Activated CD4-positive, alpha-beta memory T cell treated with anti-CD3 and anti-CD28 coated beads, Interleukin-2, amount 10 ng/mL, durations not matched to agents 7 days and 5 days (primary cell): ENCODE results near the gene CDCP1. TPM values are rescaled to one million over a fixed set of nuclear protein-coding genes. Genes with fewer than 3 reads are reported as not detected.
"Not testable (repeated sequence)": the region's sequence is repeated elsewhere in the genome, so short reads cannot be mapped to it uniquely, and the experiment has no call there.

ENCODE experiments used
- CTCF ChIA-PET: fragments of 350-600 bp; sonication (Branson Sonifier 250); formaldehyde crosslinking; loops from one replicate; lab custom pipeline; 2021; ENCODE audit warnings: antibody characterized with exemption, inconsistent platforms; lab: Charles Lee
- POLR2A ChIA-PET: fragments of 350-600 bp; sonication (Branson Sonifier 250); formaldehyde crosslinking; loops from one replicate; lab custom pipeline; 2021; ENCODE audit warnings: antibody characterized with exemption; lab: Charles Lee
- DNase-seq: peaks from one replicate; pipeline ENCODE4 v3.0.0-alpha.2; 2020
- H3K27ac Mint-ChIP-seq: one replicate; pipeline ENCODE4 v1.8.0; 2021; ENCODE audit warnings: mild to moderate bottlenecking, mixed read lengths
- H3K27me3 Mint-ChIP-seq: one replicate; pipeline ENCODE4 v1.8.0; 2021; ENCODE audit warnings: mixed read lengths
- H3K36me3 Mint-ChIP-seq: one replicate; pipeline ENCODE4 v1.8.0; 2021; ENCODE audit warnings: low read depth, mixed read lengths
- H3K4me1 Mint-ChIP-seq: one replicate; pipeline ENCODE4 v1.8.0; 2021; ENCODE audit warnings: mixed read lengths
- H3K4me3 Mint-ChIP-seq: one replicate; pipeline ENCODE4 v1.8.0; 2021; ENCODE audit warnings: mild to moderate bottlenecking, mixed read lengths
- H3K9me3 Mint-ChIP-seq: one replicate; pipeline ENCODE4 v1.8.0; 2021; ENCODE audit warnings: mixed read lengths
- total RNA-seq, 2 experiments: library from RNA; stranded (reverse); gene quantifications; one replicate each; pipeline ENCODE4 v1.2.3, GENCODE V29; 2021

CDCP1 gene
- total RNA-seq, 2 experiments from 2014 or later: 1.9 to 2.2 TPM

DNA sequence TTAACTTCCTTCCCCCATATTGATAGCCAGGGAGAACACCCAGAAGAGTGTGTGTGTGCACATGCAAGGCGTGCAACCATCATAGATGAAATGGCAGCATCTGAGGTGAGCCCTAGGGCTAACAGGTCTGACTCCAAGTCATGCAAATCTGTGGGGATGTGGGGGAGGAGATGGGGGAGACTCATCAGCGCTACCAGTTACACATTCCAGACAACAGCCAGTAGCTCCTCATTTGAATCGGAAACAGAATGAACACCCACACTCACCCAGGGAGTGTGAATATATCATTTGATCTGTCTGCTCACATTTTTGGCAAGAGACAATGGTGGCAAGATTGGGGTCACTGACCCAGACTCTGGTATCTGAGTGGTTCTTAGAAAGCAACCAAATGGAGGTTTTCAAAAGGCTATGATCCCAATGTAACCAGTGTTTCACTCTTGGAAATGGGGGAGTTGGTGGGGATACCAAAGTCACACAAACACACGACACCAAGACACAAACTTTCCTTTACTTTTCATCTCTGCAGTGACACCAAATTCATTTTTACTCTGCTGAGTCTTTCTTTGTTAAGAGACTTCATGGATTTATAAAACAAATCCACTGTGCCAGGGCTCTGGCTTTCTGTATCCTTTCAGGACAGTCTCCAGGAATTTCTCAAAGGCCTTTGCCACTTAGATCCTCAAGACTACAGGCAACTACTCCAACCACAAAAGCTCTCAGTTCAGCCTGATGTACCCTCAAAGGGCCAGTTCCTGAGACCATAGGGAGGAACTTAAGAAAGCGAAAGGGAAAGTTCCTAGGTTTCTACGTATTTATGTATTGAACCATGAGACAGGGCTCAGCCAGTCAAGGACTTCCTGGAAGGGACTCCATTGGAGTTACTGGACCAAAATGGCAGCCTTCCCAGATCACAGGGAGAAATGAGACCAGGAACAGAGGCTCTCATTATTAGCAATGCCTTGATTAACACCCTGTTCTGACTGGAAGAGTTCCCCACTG is 2.2 kb downstream of the CDCP1 start:
- ChIA-PET CTCF (interaction anchor here (0.6 kb wide), 1 partner anchor 103 kb away, joined by 3 read pairs; no protein-coding TSS in a partner anchor), POLR2A (no interaction called here)
- Mint-ChIP-seq H3K36me3 (peaks cover 7% of the 10 kb centered on the region), H3K4me1 (peaks cover 16% of the 10 kb centered on the region), H3K27ac (no peak overlapping the region), H3K27me3 (peaks cover 67% of the 10 kb centered on the region), H3K4me3 (no peak overlapping the region), H3K9me3 (no peaks in the 10 kb centered on the region)
- DNase-seq: no peak

DNA sequence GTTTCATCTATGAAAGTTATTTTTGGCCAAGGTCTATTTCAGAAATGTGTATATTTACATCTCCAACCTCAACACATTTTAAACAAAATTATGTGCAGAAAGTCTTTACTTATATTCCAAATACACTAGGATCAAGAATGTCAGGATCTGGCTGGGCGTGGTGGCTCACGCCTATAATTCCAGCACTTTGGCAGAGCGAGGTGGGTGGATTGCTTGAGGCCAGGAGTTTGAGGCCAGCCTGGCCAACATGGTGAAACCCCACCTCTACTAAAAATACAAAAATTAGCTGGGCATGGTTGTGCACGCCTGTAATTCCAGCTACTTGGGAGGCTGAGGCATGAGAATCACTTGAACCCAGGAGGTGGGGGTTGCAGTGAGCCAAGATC is 5.4 kb downstream of the CDCP1 start:
- H3K9me3 Mint-ChIP-seq, DNase-seq, H3K36me3 Mint-ChIP-seq, H3K4me3 Mint-ChIP-seq, POLR2A ChIA-PET, CTCF ChIA-PET, H3K27ac Mint-ChIP-seq: not testable (repeated sequence)
- Mint-ChIP-seq H3K27me3 (peaks cover 50% of the 10 kb centered on the region), H3K4me1 (peaks cover 13% of the 10 kb centered on the region)

DNA sequence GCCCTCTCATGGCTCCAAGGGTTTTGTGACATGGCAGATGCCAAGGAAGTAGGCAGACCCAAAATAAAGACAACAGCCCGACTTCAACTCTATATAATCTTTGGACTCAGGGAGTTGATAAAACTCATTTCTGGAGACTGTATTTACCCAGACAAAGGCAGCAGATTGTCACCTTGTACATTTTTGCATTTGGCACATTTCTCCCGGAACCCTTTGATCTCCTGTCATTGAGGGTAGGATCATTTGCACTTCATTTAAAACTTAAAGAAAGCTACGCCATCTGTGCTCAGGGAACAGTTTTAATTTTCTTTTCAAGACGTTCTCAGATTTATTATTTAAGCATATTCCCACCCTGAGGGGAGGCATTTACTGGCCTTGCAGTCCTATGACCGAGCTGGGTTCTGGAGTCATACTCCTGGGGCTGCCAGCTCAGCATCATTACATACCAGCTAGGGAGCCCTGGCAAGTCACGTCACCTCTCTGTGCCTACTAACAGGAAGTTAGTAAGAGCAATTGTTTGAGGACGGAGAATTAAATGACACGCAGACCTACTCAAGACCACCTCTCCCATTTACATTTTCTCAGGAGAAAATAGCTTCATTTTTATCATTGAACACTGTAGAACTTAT is 5.9 kb downstream of the CDCP1 start:
- H3K4me3 Mint-ChIP-seq: no peak overlapping the region
- ChIA-PET POLR2A (no interaction called here), CTCF (no interaction called here)
- H3K36me3 Mint-ChIP-seq: peaks cover 2% of the 10 kb centered on the region
- peaks cover 10% of the 10 kb centered on the region for H3K4me1 Mint-ChIP-seq
- no peaks in the 10 kb centered on the region for H3K9me3 Mint-ChIP-seq
- H3K27ac Mint-ChIP-seq: no peak overlapping the region
- no peak for DNase-seq
- H3K27me3 Mint-ChIP-seq: peaks cover 45% of the 10 kb centered on the region

DNA sequence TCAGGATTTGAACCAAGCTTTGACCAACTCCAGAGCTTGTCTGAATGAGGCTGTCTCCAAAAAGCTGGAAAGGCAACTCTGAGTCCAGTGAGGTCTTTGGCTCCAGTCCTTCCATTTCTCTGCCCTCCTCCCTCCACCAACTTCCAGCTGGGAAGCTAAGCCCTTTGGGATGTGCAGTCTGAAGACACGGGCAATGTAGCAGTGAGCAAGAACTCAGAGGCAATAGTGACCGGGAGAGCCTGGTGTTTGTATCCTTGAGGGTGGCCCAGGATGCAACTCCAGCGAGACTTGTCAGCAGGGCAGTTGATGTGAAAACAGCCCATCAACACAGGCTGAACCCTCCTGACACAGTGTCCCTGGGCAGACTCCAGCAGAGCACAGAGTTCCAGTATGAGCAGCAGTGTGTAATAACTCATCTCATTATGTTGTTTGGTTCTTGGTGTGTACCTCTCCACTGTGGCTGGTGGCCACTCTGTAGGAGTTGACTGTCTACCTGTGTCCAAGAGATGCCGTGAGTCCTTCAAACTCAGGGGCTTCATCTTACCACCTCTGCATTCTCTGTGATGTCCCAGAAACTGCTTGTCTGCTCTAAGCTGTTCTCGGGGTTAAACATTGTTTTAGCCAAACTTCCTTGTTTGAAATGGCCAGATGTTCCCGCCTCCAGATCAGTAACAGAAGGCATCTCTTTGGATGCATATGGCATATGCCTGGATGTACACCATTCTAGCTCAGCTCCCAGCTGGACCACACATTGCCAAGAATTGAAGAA is 6.6 kb downstream of the CDCP1 start:
- H3K36me3 Mint-ChIP-seq: no peaks in the 10 kb centered on the region
- H3K27ac Mint-ChIP-seq: no peak overlapping the region
- ChIA-PET CTCF (no interaction called here), POLR2A (no interaction called here)
- DNase-seq: no peak
- H3K27me3 Mint-ChIP-seq: peaks cover 44% of the 10 kb centered on the region
- H3K4me3 Mint-ChIP-seq: no peak overlapping the region
- H3K4me1 Mint-ChIP-seq: peaks cover 5% of the 10 kb centered on the region
- H3K9me3 Mint-ChIP-seq: no peaks in the 10 kb centered on the region

DNA sequence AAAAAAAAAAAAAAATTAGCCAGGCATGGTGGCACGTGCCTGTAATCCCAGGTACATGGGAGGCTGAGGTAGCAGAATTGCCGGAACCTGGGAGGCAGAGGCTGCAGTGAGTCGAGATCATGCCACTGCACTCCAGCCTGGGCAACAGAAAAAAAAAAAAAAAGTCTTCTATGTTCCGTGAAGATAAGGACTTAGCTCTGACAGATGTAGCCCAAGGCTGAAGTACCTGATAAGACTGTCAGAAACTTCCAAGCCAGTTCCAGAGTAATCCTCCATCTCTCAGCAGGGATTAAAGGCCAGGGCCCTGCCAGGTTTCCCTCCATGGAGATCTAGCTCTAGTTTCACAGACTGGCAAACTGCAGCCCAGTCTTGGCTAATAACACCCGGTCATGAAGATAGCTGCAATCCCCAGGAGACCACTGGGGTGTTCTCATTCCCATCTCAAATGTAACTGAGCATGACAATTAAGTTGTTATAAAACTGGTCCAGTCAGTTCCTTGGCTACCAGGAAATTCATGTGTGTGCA is 8.5 kb downstream of the CDCP1 start:
- Mint-ChIP-seq H3K4me1 (no peaks in the 10 kb centered on the region), H3K9me3 (no peaks in the 10 kb centered on the region), H3K4me3 (no peak overlapping the region), H3K36me3 (no peaks in the 10 kb centered on the region), H3K27ac (no peak overlapping the region), H3K27me3 (peaks cover 35% of the 10 kb centered on the region)
- POLR2A ChIA-PET: no interaction called here
- CTCF ChIA-PET: no interaction called here
- DNase-seq: no peak

DNA sequence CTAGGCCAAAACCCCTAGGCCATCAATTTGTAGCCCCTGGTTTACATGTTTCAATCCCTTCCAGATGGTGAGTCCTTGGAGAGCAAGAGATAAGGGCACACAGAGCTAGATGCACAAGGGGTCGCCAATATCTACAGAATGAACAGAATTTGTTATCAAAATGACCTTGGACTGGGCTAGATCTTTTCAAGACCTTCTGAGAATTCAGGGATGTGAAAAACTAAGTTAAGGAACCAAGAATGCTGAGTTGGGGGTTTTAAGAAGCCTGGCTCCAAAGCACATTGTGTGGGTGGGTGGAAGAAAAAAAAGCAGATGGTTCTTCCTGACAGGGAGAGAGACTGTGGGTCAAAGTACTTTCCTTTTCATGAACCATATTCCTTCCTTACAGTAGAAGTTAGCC is 10.2 kb downstream of the CDCP1 start:
- H3K27ac Mint-ChIP-seq: no peak overlapping the region
- H3K9me3 Mint-ChIP-seq: no peaks in the 10 kb centered on the region
- no peaks in the 10 kb centered on the region for H3K4me1 Mint-ChIP-seq
- no peaks in the 10 kb centered on the region for H3K36me3 Mint-ChIP-seq
- ChIA-PET CTCF (interaction anchor here (1.7 kb wide), 1 partner anchor 96 kb away, joined by 4 read pairs; no protein-coding TSS in a partner anchor), POLR2A (interaction anchor here (1.5 kb wide), 1 partner anchor 12 kb away, joined by 3 read pairs; no protein-coding TSS in a partner anchor)
- no peak overlapping the region for H3K4me3 Mint-ChIP-seq
- H3K27me3 Mint-ChIP-seq: peaks cover 26% of the 10 kb centered on the region
- DNase-seq: no peak

DNA sequence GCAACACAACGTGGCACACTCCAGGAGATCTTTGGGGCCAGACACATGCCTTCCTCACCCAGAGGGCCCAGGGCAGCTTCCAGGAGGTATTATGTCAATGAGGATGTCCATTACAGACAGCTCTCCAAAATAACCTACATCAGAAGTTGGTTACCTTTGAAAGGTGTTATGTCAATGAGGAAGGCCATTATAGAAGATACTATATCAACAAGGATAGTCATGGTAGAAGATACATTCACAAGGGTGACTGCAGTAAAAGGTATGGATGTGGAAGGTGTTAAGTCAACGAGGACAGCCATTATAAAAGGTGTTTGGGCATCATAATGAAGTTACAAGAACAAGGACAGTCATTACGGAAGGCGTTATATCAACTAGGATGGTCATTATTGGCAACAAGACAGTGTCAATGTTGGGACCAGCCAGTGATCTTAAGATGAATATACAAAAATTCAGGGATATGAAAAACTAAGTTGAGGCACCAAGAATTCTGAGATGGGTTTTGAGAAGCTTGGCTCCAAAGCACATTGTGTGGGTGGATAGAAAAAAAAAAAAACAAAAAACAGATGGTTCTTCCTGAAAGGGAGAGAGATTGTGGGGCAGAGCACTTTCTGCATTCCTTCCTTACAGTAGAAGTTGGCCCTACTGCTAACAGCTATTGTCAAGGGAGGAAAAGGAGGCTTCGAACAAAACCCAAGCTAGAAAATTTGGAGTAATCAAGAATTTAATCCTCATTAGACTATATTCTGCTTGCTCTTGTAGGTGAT is 11.2 kb downstream of the CDCP1 start:
- CTCF ChIA-PET: interaction anchor here (1.7 kb wide), 1 partner anchor 95 kb away, joined by 4 read pairs; no protein-coding TSS in a partner anchor
- Mint-ChIP-seq H3K9me3 (no peaks in the 10 kb centered on the region), H3K27me3 (peaks cover 25% of the 10 kb centered on the region)

DNA sequence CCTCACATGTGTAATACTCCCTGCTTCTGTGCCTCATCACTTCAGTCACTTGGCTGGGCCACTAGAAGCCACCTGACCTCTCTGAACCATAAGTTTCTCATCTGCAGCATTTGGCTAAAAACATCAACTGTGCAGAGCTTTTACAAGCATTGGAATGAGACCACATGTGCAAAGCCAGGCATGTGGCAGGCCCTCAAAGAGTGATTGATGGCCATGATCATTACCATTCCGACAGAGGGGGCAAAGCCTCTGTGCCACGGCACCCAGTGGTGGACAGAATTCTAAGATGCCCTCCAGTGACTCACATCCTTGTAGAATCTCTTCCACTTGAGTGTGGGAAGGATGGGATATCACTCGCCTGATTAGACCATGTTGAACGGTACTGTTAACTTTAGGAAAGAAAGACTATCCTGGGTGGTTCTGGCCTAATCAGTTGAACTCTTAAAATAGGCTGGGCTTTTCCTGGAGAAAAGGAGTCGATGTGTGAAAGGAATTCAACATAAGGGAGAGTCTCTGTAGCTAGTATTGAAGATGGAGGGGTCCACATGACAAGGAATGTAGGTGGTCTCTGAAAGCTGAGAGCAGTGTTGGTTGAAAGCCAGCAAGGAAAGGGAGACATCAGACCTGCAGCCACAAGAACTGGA is 13.5 kb downstream of the CDCP1 start:
- Mint-ChIP-seq H3K27me3 (peaks cover 23% of the 10 kb centered on the region), H3K36me3 (no peaks in the 10 kb centered on the region), H3K4me3 (no peak overlapping the region), H3K27ac (no peak overlapping the region), H3K4me1 (no peaks in the 10 kb centered on the region), H3K9me3 (no peaks in the 10 kb centered on the region)
- no peak for DNase-seq
- ChIA-PET POLR2A (interaction anchor here (1.0 kb wide), 1 partner anchor 15 kb away, joined by 3 read pairs; no protein-coding TSS in a partner anchor), CTCF (no interaction called here)

More for the DNA sequence above, 11.2 kb downstream of the CDCP1 start:
- Mint-ChIP-seq H3K4me3 (no peak overlapping the region), H3K4me1 (no peaks in the 10 kb centered on the region), H3K36me3 (no peaks in the 10 kb centered on the region), H3K27ac (no peak overlapping the region)
- POLR2A ChIA-PET: interaction anchor here (0.8 to 1.5 kb wide), 2 partner anchors 11 to 27 kb away, joined by 3 read pairs; no protein-coding TSS in a partner anchor
- no peak for DNase-seq

DNA sequence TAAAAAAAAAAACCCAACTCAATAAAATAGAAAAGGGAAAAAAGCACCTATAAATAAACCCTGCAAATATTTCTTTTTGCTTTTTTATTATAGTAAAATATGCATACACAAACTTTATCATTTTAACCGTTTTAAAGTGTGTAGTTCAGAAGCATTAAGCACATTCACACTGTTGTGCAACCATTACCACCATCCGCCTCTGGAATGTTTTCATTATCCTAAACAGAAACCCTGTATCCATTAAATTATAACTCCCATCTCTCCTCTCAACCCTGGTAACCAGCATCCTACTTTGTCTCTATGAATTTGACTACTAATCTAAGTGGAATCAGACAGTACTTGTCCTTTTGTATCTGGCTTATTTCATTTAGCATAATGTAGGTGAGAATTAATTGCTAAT is 15.0 kb downstream of the CDCP1 start:
- POLR2A ChIA-PET: interaction anchor here (0.7 kb wide), 1 partner anchor 10 kb away, joined by 3 read pairs; no protein-coding TSS in a partner anchor
- Mint-ChIP-seq H3K27me3 (peaks cover 17% of the 10 kb centered on the region), H3K4me1 (peaks cover 6% of the 10 kb centered on the region), H3K9me3 (no peaks in the 10 kb centered on the region), H3K36me3 (no peaks in the 10 kb centered on the region), H3K27ac (no peak overlapping the region), H3K4me3 (no peak overlapping the region)
- DNase-seq: no peak
- CTCF ChIA-PET: no interaction called here

DNA sequence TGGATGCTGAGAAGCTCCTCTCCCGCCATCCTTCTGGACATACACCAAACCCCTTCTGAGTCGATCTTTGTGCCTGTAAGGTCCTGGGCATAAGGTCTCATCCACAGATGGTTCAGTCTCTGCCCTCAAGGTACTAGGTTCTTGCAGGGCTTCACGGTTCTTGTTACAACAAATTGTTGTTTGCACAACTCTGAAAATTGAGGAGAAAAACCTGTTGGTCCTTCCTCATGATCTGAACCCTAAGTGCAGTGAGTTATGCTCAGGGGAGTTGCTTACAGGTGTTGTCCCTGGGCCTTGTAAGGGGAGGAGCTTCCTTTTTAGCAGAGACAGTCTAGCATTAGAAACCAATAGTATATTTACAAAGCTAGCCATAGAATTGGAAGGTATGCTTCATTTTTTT is 15.7 kb downstream of the CDCP1 start:
- Mint-ChIP-seq H3K4me1 (peaks cover 12% of the 10 kb centered on the region), H3K9me3 (no peaks in the 10 kb centered on the region), H3K27me3 (peaks cover 17% of the 10 kb centered on the region), H3K36me3 (no peaks in the 10 kb centered on the region), H3K4me3 (no peak overlapping the region), H3K27ac (no peak overlapping the region)
- ChIA-PET CTCF (no interaction called here), POLR2A (interaction anchor here (0.7 kb wide), 1 partner anchor 9 kb away, joined by 3 read pairs; no protein-coding TSS in a partner anchor)
- DNase-seq: no peak

DNA sequence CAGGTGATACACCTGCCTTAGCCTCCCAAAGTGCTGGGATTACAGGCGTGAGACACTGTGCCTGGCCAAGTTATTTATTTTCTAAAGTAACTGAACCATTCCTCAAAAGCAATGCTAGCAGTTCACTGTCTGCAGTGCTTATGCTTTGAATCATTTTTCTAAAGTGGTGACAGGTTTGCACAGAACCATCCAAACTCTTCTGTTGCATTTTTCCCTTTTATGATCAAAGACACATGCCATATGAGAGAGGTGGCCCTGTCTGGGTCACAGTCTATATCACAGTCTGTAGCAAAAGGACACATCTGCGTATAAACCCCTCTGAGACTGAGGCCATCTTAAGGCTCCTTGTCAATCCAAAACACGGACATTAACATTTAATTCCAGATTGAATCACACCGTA is 17.2 kb downstream of the CDCP1 start:
- ChIA-PET POLR2A (no interaction called here), CTCF (no interaction called here)
- no peak overlapping the region for H3K4me3 Mint-ChIP-seq
- H3K27me3 Mint-ChIP-seq: peaks cover 22% of the 10 kb centered on the region
- peaks cover 13% of the 10 kb centered on the region for H3K4me1 Mint-ChIP-seq
- H3K9me3 Mint-ChIP-seq: no peaks in the 10 kb centered on the region
- no peak overlapping the region for H3K27ac Mint-ChIP-seq
- no peaks in the 10 kb centered on the region for H3K36me3 Mint-ChIP-seq
- no peak for DNase-seq
